IPS-18c (cell line): ENCODE measurements around the gene AHSA1.

Experiments
- H3K4me3 ChIP-seq: 2 replicates; pipeline ENCODE4 v1.7.0; 2013; ENCODE audit warnings: low read depth, mild to moderate bottlenecking, low read length, moderate library complexity; ENCODE audit not compliant: insufficient read depth
- H3K9me3 ChIP-seq: one replicate; pipeline ENCODE4 v1.6.1; 2013; ENCODE audit warnings: mild to moderate bottlenecking, low read length, moderate library complexity; ENCODE audit not compliant: control insufficient read depth, insufficient read depth

Gene AHSA1

GRCh38 chr14:77467801-77468200 lies 9.9 kb downstream of the AHSA1 start:
- H3K9me3 ChIP-seq: no peaks in the 10 kb centered on the region
- no peak overlapping the region for H3K4me3 ChIP-seq

DNA sequence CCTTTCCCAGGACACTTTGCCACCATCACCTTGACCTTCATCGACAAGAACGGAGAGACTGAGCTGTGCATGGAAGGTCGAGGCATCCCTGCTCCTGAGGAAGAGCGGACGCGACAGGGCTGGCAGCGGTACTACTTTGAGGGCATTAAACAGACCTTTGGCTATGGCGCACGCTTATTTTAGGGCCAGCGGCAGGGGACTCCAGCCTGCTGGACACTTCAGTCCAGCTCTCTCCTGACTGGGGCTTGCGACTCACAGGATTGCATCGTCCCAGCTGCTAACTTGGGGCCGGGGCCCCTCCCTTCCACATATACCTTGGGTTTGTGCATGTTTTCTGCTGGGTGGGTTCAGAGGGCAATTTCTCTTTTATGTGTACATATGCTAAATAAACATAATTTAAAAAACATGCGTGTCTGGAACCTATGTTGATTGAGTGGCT lies 11.2 kb downstream of the AHSA1 start:
- Histone ChIP-seq H3K9me3 (no peaks in the 10 kb centered on the region), H3K4me3 (no peak overlapping the region)

DNA sequence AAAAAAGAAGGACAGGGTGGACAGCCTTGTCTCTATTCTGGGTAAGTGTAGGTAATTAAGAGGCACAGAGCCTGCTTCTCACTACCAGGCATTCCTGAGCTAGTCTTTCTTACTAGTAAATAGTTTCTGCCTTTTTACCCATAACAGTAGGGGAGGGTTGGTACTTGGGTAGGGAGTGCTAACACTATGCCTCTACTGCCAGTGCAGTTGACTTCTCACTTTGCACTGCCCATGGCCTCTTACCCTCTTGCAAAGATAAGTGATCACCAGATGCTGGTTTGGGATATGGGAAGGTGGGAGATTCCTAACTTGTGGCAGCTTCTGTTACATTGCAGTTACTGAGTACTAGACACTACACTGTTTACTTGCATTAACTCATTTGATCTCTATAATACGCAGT lies 11.6 kb downstream of the AHSA1 start:
- no peak overlapping the region for H3K4me3 ChIP-seq
- no peaks in the 10 kb centered on the region for H3K9me3 ChIP-seq

GRCh38 chr14:77470224-77470870 lies 12.5 kb downstream of the AHSA1 start:
- H3K9me3 ChIP-seq: no peaks in the 10 kb centered on the region

GRCh38 chr14:77473921-77474320 lies 16.0 kb downstream of the AHSA1 start:
- no peaks in the 10 kb centered on the region for H3K9me3 ChIP-seq
- no peak overlapping the region for H3K4me3 ChIP-seq

More at GRCh38 chr14:77470224-77470870, 12.5 kb downstream of the AHSA1 start:
- no peak overlapping the region for H3K4me3 ChIP-seq

DNA sequence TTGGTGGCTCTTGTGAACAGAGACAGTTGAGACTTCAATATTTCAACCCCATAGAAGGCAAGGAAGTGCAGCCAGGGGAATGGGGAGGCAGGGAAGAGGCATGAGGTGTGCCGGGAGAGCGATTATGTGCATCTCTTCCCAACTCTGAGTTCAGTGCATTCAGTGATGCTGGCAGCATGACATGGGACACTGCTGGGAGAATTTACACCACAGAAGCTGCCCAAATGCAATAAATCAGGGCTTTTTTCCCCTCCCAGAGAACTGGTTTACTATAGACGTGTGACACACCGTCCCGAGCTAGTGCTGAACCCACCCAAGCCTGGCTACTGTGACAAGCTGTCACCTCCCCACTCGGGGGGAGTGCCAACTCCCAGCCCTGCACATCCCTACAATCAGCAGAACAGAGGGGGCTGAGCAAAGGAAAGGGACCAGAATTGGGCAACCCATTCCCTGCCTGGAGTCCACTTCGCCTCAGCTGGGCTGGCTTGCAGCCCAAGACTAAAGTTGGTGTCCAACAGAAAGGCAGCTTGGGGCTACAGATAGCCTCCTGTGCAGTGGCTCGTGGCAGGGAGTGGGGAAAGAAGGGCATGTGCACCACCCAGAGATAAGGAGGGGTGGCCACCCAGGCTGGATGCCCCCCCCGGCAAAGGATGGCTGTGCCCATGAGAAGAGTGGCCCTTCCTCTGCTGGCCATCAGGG lies 16.7 kb downstream of the AHSA1 start:
- no peak overlapping the region for H3K4me3 ChIP-seq
- H3K9me3 ChIP-seq: no peaks in the 10 kb centered on the region

DNA sequence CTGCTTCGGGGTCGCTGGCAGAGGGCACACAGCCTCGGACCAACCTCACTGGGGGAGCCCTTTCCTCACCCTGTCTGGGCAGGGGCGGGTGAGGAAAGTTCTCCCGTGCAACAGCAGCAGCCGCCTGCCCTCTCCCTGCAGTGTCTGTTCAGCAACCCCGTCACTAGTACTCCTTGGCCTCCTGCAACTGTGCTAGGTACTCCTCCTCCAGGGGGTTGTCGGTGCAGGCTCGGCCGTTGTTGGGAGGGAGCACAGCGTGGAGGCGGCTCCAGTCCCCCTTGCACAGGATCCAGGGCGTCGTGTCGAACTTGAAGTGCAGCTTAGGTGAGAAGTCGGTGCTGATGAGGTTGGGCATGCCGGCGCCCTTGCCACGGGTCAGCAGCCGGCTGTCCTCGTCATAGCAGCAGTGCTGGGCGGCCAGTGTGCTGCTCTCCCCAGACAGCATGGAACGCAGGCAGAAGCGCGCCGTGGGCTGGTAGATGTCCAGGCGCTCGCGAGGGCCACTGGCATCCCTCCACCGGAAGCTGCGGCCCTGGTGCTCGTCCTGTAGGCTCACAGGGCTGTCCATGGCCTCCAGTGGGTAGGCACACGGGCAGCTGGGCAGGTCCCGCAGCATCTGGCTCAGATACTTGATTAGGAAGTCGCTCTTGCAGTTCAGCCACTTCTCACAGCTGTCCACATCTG lies 17.7 kb downstream of the AHSA1 start:
- Histone ChIP-seq H3K9me3 (no peaks in the 10 kb centered on the region), H3K4me3 (no peak overlapping the region)

GRCh38 chr14:77478029-77478428 lies 20.1 kb downstream of the AHSA1 start:
- no peak overlapping the region for H3K4me3 ChIP-seq
- H3K9me3 ChIP-seq: no peaks in the 10 kb centered on the region

DNA sequence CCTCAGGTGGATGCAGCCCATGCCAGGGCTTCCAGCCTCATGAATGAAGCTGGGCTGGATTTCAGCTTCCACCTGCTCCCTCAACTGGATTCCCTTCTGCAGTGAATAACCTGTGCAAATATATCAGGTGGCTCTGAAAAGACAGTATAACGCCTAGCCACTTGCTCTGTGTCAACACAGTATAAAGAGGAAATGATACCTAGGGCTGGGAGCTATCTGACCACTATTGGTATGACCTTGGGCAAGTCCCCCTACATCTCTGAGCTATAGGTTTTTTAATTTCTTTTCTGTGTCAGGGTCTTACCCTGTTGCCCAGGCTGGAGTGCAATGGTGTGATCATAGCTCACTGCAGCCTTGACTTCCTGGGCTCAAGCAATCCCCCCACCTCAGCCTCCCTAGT lies 20.9 kb downstream of the AHSA1 start:
- Histone ChIP-seq H3K9me3 (no peaks in the 10 kb centered on the region), H3K4me3 (no peak overlapping the region)

DNA sequence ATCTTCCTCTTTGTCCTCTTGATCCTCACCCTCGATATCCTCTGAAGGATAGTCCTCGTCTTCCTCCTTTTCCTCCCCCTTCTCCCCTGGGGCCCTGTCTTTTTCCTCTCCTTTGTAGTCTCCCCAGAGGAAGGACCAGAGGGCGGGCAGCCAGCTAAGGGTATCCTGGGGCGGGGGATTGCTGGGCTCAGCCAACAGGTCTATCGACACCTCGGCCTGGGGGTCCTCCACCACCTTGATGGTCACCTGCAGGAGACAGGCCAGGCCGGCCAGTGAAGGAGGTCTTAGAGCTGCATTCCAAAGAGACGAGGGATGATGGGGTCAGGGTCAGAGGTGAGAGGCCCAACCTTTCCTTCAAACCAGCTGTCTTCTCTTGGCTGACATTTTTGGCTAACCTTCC lies 24.5 kb downstream of the AHSA1 start:
- no peak overlapping the region for H3K4me3 ChIP-seq
- H3K9me3 ChIP-seq: no peaks in the 10 kb centered on the region

DNA sequence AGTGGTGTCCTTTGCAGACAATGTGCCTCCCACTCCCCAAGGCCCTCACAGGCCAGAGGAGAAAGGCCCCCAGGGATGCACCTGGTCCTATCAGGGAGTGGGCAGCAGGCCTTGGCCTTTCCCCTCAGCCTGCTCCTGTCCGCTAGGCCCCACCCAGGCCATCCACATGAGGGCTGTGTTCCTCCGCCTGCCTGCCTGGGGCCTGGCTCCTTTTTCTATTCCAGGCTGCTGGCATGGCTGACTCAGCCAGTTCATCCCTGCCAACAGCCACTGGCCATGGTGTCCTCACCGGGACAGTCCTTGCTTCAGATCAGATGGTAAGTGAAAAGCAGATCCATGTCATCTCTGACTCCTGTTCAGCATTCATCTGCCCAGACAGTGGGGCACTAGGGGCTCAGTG lies 27.4 kb downstream of the AHSA1 start:
- Histone ChIP-seq H3K4me3 (no peak overlapping the region), H3K9me3 (no peaks in the 10 kb centered on the region)

- Histone ChIP-seq H3K9me3 (no peaks in the 10 kb centered on the region), H3K4me3 (no peak overlapping the region)
Measured at GRCh38 chr14:77485901-77486678, 28.2 kb downstream of the AHSA1 start.

DNA sequence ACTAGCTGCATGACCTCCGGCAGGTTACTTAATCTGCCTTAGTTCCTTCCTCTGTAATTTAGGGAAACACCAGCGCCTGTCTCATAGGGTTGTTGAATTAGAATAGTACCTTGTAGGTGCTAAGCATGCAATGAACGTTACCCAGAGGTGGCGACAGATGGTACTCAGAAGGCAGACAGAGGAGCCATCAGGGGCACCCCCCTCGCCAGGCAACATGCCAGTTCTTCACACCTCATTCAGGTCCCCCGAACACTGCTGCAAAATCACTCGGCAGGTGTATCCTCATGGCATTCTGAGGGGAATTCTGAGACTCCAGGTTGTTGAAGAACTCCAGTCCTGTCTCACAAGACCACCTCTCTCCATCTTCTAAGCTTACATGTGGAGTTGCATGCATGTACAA lies 30.7 kb downstream of the AHSA1 start:
- H3K4me3 ChIP-seq: no peak overlapping the region

DNA sequence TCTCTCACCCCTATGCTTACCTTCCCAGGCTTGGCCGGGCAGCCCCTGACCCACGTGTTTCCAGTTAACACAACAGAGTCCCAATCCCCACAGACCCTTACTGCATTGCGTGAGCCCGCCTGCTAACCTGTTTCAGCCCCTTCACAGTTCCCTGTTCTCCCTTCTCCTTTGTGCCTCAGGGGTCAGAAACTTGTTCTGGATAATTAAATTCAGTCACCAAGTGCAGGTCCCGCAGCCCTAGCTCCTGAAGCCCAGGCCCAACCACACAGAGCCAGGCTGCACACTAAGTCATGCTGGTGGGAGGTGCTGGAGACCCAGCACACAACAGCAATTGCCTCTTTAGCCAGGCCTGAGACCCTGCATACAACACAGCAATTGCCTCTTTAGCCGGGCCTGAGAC lies 31.1 kb downstream of the AHSA1 start:
- no peak overlapping the region for H3K4me3 ChIP-seq
- H3K9me3 ChIP-seq: no peaks in the 10 kb centered on the region

More for the DNA sequence above, 30.7 kb downstream of the AHSA1 start:
- H3K9me3 ChIP-seq: no peaks in the 10 kb centered on the region

GRCh38 chr14:77490347-77490986 lies 32.6 kb downstream of the AHSA1 start:
- no peak overlapping the region for H3K4me3 ChIP-seq
- H3K9me3 ChIP-seq: peaks cover under 1% of the 10 kb centered on the region

DNA sequence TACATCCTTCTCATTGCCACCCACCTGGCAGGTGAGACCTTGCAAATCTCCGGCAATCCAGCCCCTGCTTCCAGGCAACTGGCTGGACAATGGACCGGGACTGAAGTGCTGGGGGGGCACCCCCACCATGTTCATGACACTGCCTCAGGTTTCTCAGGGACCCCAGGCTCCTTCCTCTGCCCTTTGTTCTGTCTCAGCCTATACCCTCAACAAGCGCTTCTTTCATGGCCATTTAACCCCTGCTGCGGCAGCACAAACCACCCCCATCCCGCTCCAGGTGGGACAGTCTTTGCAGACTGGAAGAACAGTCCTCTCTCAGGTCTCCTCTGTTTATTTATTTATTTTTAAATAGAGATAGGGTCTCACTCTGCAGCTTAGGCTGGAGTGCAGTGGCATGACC lies 33.2 kb downstream of the AHSA1 start:
- Histone ChIP-seq H3K4me3 (no peak overlapping the region), H3K9me3 (peaks cover 2% of the 10 kb centered on the region)

GRCh38 chr14:77495334-77495733 lies 37.4 kb downstream of the AHSA1 start:
- Histone ChIP-seq H3K4me3 (no peak overlapping the region), H3K9me3 (peaks cover 2% of the 10 kb centered on the region)
